ENCODE data around the gene FAM184B. TPM values are rescaled to one million over a fixed set of nuclear protein-coding genes. Genes with fewer than 3 reads are reported as not detected.

FAM184B gene
- total RNA-seq, 1 experiment from 2014 or later: 0.47 TPM

- intact Hi-C loops (cut with micrococcal nuclease): no loop called here
- no TSS peak for BruUV-seq (replicated peaks)
- Histone ChIP-seq H3K27me3 (ENCODE audit: low read length) (no peaks in the 10 kb centered on the region), H3K4me1 (ENCODE audit: insufficient read depth, low read length) (peaks cover 22% of the 10 kb centered on the region), H3K27ac (ENCODE audit: low read length) (no peak overlapping the region), H3F3A (ENCODE audit: low read length, unreplicated experiment) (no peaks in the 10 kb centered on the region), H2AFZ (ENCODE audit: low read length) (no peak overlapping the region), H3K36me3 (ENCODE audit: low read depth, low read length) (no peaks in the 10 kb centered on the region), H3K79me2 (ENCODE audit: low read length) (no peaks in the 10 kb centered on the region), H3K4me2 (ENCODE audit: low read length) (peak overlapping the region; percentile 44; the same call in 1 of the 2 replicates), H3K9ac (ENCODE audit: low read length) (no peak overlapping the region), H3K4me3 (ENCODE audit: low read length) (no peak overlapping the region), H3K9me3 (ENCODE audit: low read length) (no peaks in the 10 kb centered on the region), H3K9me2 (replicated peaks; ENCODE audit: low read length) (no peaks in the 10 kb centered on the region), H4K20me1 (ENCODE audit: low read length) (no peaks in the 10 kb centered on the region)
- no peak for DNase-seq
- TF ChIP-seq EZH2 (IDR thresholded peaks at IDR 0.05; ENCODE audit: low read length, unreplicated experiment): no peak
- POLR2A ChIA-PET (ENCODE audit: unreplicated experiment): interaction anchor here (0.6 kb wide), 1 partner anchor 1912 kb away, joined by 3 read pairs; no protein-coding TSS in a partner anchor
- ATAC-seq: no peak
- CTCF ChIA-PET: interaction anchor here (0.6 kb wide), 1 partner anchor 90 kb away, joined by 3 read pairs; no protein-coding TSS in a partner anchor
These were observed 63.0 kb downstream of the FAM184B start for GRCh38 chr4:17718471-17718870.

GRCh38 chr4:17717301-17717700, 64.1 kb downstream of the FAM184B start:
- peaks cover 21% of the 10 kb centered on the region for H3K4me1 ChIP-seq (ENCODE audit: insufficient read depth, low read length)
- H4K20me1 ChIP-seq (ENCODE audit: low read length): no peaks in the 10 kb centered on the region
- CTCF ChIA-PET: no interaction called here
- H3K4me2 ChIP-seq (ENCODE audit: low read length): no peak overlapping the region
- TF ChIP-seq, protein P1, sequence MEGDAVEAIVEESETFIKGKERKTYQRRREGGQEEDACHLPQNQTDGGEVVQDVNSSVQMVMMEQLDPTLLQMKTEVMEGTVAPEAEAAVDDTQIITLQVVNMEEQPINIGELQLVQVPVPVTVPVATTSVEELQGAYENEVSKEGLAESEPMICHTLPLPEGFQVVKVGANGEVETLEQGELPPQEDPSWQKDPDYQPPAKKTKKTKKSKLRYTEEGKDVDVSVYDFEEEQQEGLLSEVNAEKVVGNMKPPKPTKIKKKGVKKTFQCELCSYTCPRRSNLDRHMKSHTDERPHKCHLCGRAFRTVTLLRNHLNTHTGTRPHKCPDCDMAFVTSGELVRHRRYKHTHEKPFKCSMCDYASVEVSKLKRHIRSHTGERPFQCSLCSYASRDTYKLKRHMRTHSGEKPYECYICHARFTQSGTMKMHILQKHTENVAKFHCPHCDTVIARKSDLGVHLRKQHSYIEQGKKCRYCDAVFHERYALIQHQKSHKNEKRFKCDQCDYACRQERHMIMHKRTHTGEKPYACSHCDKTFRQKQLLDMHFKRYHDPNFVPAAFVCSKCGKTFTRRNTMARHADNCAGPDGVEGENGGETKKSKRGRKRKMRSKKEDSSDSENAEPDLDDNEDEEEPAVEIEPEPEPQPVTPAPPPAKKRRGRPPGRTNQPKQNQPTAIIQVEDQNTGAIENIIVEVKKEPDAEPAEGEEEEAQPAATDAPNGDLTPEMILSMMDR (conservative IDR thresholded peaks at IDR 0.05; ENCODE audit: low read depth, low read length): no peak
- no peak for TF ChIP-seq EZH2 (IDR thresholded peaks at IDR 0.05; ENCODE audit: low read length, unreplicated experiment)
- TF ChIP-seq EZH2phosphoT487 (IDR thresholded peaks at IDR 0.05; ENCODE audit: borderline replicate concordance, low read length): no peak
- H3K27ac ChIP-seq (ENCODE audit: low read length): no peak overlapping the region
- ATAC-seq (no peak), DNase-seq (no peak)
- no peaks in the 10 kb centered on the region for H3K79me2 ChIP-seq (ENCODE audit: low read length)
- no peaks in the 10 kb centered on the region for H3K9me2 ChIP-seq (replicated peaks; ENCODE audit: low read length)
- no peak overlapping the region for H3K4me3 ChIP-seq (ENCODE audit: low read length)
- POLR2A ChIA-PET (ENCODE audit: unreplicated experiment): no interaction called here
- no peaks in the 10 kb centered on the region for H3K9me3 ChIP-seq (ENCODE audit: low read length)
- no peaks in the 10 kb centered on the region for H3K36me3 ChIP-seq (ENCODE audit: low read depth, low read length)
- H3K9ac ChIP-seq (ENCODE audit: low read length): no peak overlapping the region
- no peak overlapping the region for H2AFZ ChIP-seq (ENCODE audit: low read length)
- BruUV-seq (replicated peaks): no TSS peak
- intact Hi-C loops (cut with micrococcal nuclease): no loop called here
- no peaks in the 10 kb centered on the region for H3F3A ChIP-seq (ENCODE audit: low read length, unreplicated experiment)
- H3K27me3 ChIP-seq (ENCODE audit: low read length): no peaks in the 10 kb centered on the region

- H3K9ac ChIP-seq (ENCODE audit: low read length): no peak overlapping the region
- H3F3A ChIP-seq (ENCODE audit: low read length, unreplicated experiment): no peaks in the 10 kb centered on the region
- no peaks in the 10 kb centered on the region for H4K20me1 ChIP-seq (ENCODE audit: low read length)
- no peaks in the 10 kb centered on the region for H3K9me3 ChIP-seq (ENCODE audit: low read length)
- no TSS peak for BruUV-seq (replicated peaks)
- H3K79me2 ChIP-seq (ENCODE audit: low read length): no peaks in the 10 kb centered on the region
- H3K4me2 ChIP-seq (ENCODE audit: low read length): no peak overlapping the region
- intact Hi-C loops (cut with micrococcal nuclease): no loop called here
- POLR2A ChIA-PET (ENCODE audit: unreplicated experiment): no interaction called here
- CTCF ChIA-PET: no interaction called here
- no peak overlapping the region for H2AFZ ChIP-seq (ENCODE audit: low read length)
- no peaks in the 10 kb centered on the region for H3K36me3 ChIP-seq (ENCODE audit: low read depth, low read length)
- H3K27ac ChIP-seq (ENCODE audit: low read length): no peak overlapping the region
- no peak overlapping the region for H3K4me3 ChIP-seq (ENCODE audit: low read length)
- H3K4me1 ChIP-seq (ENCODE audit: insufficient read depth, low read length): peaks cover 12% of the 10 kb centered on the region
- DNase-seq: no peak
- H3K9me2 ChIP-seq (replicated peaks; ENCODE audit: low read length): no peaks in the 10 kb centered on the region
- ATAC-seq: no peak
- H3K27me3 ChIP-seq (ENCODE audit: low read length): no peaks in the 10 kb centered on the region
- TF ChIP-seq EZH2 (IDR thresholded peaks at IDR 0.05; ENCODE audit: low read length, unreplicated experiment): no peak
- TF ChIP-seq, protein P1 (conservative IDR thresholded peaks at IDR 0.05; ENCODE audit: low read depth, low read length): no peak
- TF ChIP-seq EZH2phosphoT487 (IDR thresholded peaks at IDR 0.05; ENCODE audit: borderline replicate concordance, low read length): no peak
These were observed 65.9 kb downstream of the FAM184B start for GRCh38 chr4:17715511-17715910.
